Lung (tissue), 12 donors: ENCODE measurements around the gene ARCN1. TPM values are rescaled to one million over a fixed set of nuclear protein-coding genes. Genes with fewer than 3 reads are reported as not detected.

Source experiments
- ATAC-seq: fragments of 200-7000 bp; cut with Tn5 transposase; one replicate; pipeline ENCODE4 v1.9.1; 2020; ENCODE audit warnings: moderate number of reproducible peaks; ENCODE audit not compliant: insufficient read depth, low FRiP score
- DNase-seq, 3 donors: peaks; one replicate each; pipeline ENCODE4 v3.0.0-alpha.2; 2013 to 2017
- H3K27ac ChIP-seq, 2 donors: one replicate each; pipeline ENCODE4 v1.5.1; 2013; ENCODE audit warnings: mild to moderate bottlenecking in 2 of 2, moderate library complexity in 2 of 2, control low read depth in 1 of 2, inconsistent platforms in 1 of 2, low read depth in 1 of 2, low read length in 1 of 2
- H3K27me3 ChIP-seq, 3 donors: one replicate each; pipeline ENCODE4 v1.5.1; 2013; ENCODE audit warnings: low read length in 2 of 3; ENCODE audit not compliant: control insufficient read depth in 3 of 3, insufficient read depth in 3 of 3
- H3K36me3 ChIP-seq, 4 donors: one replicate each; pipeline ENCODE4 v1.5.1; 2013; ENCODE audit warnings: low read length in 4 of 4, mild to moderate bottlenecking in 1 of 4, moderate library complexity in 1 of 4; ENCODE audit not compliant: control insufficient read depth in 4 of 4, insufficient read depth in 4 of 4
- H3K4me1 ChIP-seq, 5 donors: one replicate each; pipeline ENCODE4 v1.5.1; 2013; ENCODE audit warnings: low read length in 5 of 5, mild to moderate bottlenecking in 2 of 5, moderate library complexity in 1 of 5; ENCODE audit not compliant: control insufficient read depth in 5 of 5, insufficient read depth in 5 of 5
- H3K4me3 ChIP-seq: one replicate; pipeline ENCODE4 v1.5.1; 2013; ENCODE audit warnings: mild to moderate bottlenecking, control low read depth, moderate library complexity
- H3K9ac ChIP-seq, 2 donors: one replicate each; pipeline ENCODE4 v1.5.1; 2013; ENCODE audit warnings: low read length in 2 of 2, control low read depth in 1 of 2; ENCODE audit not compliant: insufficient read depth in 1 of 2
- H3K9me3 ChIP-seq, 4 donors: one replicate each; pipeline ENCODE4 v1.5.1; 2013; ENCODE audit warnings: low read length in 3 of 4, mild to moderate bottlenecking in 1 of 4, moderate library complexity in 1 of 4; ENCODE audit not compliant: control insufficient read depth in 4 of 4, insufficient read depth in 3 of 4
- WGBS, 2 donors: extraction: QIAGEN DNeasy Blood & Tissue Kit; methylation state at CpG; one replicate each; pipeline ENCODE4 v1.1.7; 2013; 5-methylcytosine and 5-hydroxymethylcytosine counted together
- polyA plus RNA-seq, 2 donors: library from polyadenylated mRNA; stranded (reverse); fragments of 200-250 nt; gene quantifications; one replicate each; pipeline ENCODE4 v1.2.1, GENCODE V29; 2013
- total RNA-seq, 2 donors: library from RNA; depleted of rRNA in 1 of 2; stranded (reverse); fragments of >200 nt in 1 of 2; gene quantifications; one replicate each; pipeline ENCODE4 v1.2.1, GENCODE V29; 2014 to 2021
- TF ChIP-seq, protein P1 (sequence below): IDR thresholded peaks from 2 replicates; pipeline ENCODE4 v1.5.1; 2012; ENCODE audit warnings: mild to moderate bottlenecking; ENCODE audit errors: control extremely low read depth, extremely low read depth
- donor health status: control.
- donor health status: control.
- donor health status: Bipolar disorder and iron deficiency.
- donor health status: healthy.
- donor health status: DM: yes; HTN: yes; CAD: no.

The ARCN1 gene
- total and polyA plus RNA-seq, 4 donors, result 72.4 to 123 (median 106) TPM

- no peak for ATAC-seq
- peaks cover 10 to 29% (median 14%) of the 10 kb centered on the region in 5 donors for H3K4me1 ChIP-seq
- peaks cover 17 to 51% (median 33%) of the 10 kb centered on the region in 4 donors for H3K36me3 ChIP-seq
These were observed 57.8 kb downstream of the ARCN1 start for GRCh38 chr11:118629761-118630661.

GRCh38 chr11:118631142-118631909, 59.1 kb downstream of the ARCN1 start:
- peaks cover 10 to 31% (median 23%) of the 10 kb centered on the region in 5 donors for H3K4me1 ChIP-seq
- ATAC-seq (no peak), DNase-seq (no peak)
- TF ChIP-seq, protein P1, sequence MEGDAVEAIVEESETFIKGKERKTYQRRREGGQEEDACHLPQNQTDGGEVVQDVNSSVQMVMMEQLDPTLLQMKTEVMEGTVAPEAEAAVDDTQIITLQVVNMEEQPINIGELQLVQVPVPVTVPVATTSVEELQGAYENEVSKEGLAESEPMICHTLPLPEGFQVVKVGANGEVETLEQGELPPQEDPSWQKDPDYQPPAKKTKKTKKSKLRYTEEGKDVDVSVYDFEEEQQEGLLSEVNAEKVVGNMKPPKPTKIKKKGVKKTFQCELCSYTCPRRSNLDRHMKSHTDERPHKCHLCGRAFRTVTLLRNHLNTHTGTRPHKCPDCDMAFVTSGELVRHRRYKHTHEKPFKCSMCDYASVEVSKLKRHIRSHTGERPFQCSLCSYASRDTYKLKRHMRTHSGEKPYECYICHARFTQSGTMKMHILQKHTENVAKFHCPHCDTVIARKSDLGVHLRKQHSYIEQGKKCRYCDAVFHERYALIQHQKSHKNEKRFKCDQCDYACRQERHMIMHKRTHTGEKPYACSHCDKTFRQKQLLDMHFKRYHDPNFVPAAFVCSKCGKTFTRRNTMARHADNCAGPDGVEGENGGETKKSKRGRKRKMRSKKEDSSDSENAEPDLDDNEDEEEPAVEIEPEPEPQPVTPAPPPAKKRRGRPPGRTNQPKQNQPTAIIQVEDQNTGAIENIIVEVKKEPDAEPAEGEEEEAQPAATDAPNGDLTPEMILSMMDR, result no peak
- H3K36me3 ChIP-seq, result peaks cover 16 to 46% (median 31%) of the 10 kb centered on the region in 4 donors
- H3K4me3 ChIP-seq, result no peak overlapping the region
- 85 to 89% methylated on average over 14 of the region's 14 CpGs for WGBS, 2 donors
- no peaks in the 10 kb centered on the region for H3K9me3 ChIP-seq
- no peaks in the 10 kb centered on the region for H3K27me3 ChIP-seq
- H3K9ac ChIP-seq, result no peak overlapping the region
- no peak overlapping the region for H3K27ac ChIP-seq

More at GRCh38 chr11:118629761-118630661, 57.8 kb downstream of the ARCN1 start:
- Histone ChIP-seq H3K27me3 (no peaks in the 10 kb centered on the region), H3K4me3 (no peak overlapping the region), H3K27ac (peak overlapping the region in 1 of 2 donors; percentile 40), H3K9ac (no peak overlapping the region), H3K9me3 (no peaks in the 10 kb centered on the region)
- TF ChIP-seq, protein P1, result no peak
- no peak for DNase-seq
- WGBS, 2 donors, result 66 to 74% methylated on average over 6 of the region's 6 CpGs

- peaks cover 9 to 39% (median 29%) of the 10 kb centered on the region in 4 donors for H3K36me3 ChIP-seq
- no peaks in the 10 kb centered on the region for H3K9me3 ChIP-seq
- no peaks in the 10 kb centered on the region for H3K27me3 ChIP-seq
- TF ChIP-seq, protein P1, result no peak
- peaks cover 10 to 31% (median 23%) of the 10 kb centered on the region in 5 donors for H3K4me1 ChIP-seq
- WGBS, 2 donors, result 85 to 93% methylated on average over 9 of the region's 9 CpGs
- no peak overlapping the region for H3K4me3 ChIP-seq
- DNase-seq (no peak), ATAC-seq (no peak)
- H3K27ac ChIP-seq, result no peak overlapping the region
- H3K9ac ChIP-seq, result no peak overlapping the region
These were observed 60.5 kb downstream of the ARCN1 start for GRCh38 chr11:118632577-118633318.
